ENCODE results near the gene SIRT2. TPM values are rescaled to one million over a fixed set of nuclear protein-coding genes. Genes with fewer than 3 reads are reported as not detected.

SIRT2 gene
- total RNA-seq, 1 experiment from 2014 or later, result 8.4 TPM

GRCh38 chr19:38942471-38943181, 43.2 kb upstream of the SIRT2 start:
- Mint-ChIP-seq H3K9me3 (no peaks in the 10 kb centered on the region), H3K36me3 (ENCODE audit: insufficient read depth in 1 of 3, low read depth in 3 of 3) (peaks cover 10 to 28% (median 25%) of the 10 kb centered on the region in 3 experiments), H3K4me1 (peaks cover 4% of the 10 kb centered on the region in 2 experiments; a peak in 2 of 4 replicates), H3K4me3 (no peak overlapping the region), H3K27ac (no peak overlapping the region), H3K27me3 (ENCODE audit: low read depth) (peaks cover 33% of the 10 kb centered on the region)
- H2BK120ac ChIP-seq (ENCODE audit: low read depth, low read length, poor library complexity, severe bottlenecking), result no peak overlapping the region
- H3K79me2 ChIP-seq (ENCODE audit: insufficient read depth, low read length), result no peaks in the 10 kb centered on the region
- H2BK12ac ChIP-seq (ENCODE audit: insufficient read length, low read depth, low read length), result no peak overlapping the region
- no peak overlapping the region for H4K8ac ChIP-seq (replicated peaks; ENCODE audit: insufficient read length, low read depth, low read length)
- H3K4ac ChIP-seq (ENCODE audit: low read depth, low read length), result no peak overlapping the region
- H3K23me2 ChIP-seq (ENCODE audit: insufficient read length, low read depth, low read length, poor library complexity, severe bottlenecking), result no peaks in the 10 kb centered on the region
- H3K56ac ChIP-seq (ENCODE audit: insufficient read length, low read depth, low read length), result no peak overlapping the region
- H3K27ac ChIP-seq (ENCODE audit: insufficient read length, low read depth, low read length), result no peak overlapping the region
- no peak overlapping the region for H3K4me2 ChIP-seq (ENCODE audit: insufficient read depth, insufficient read length, low read length)
- DNase-seq, result no peak
- H3K18ac ChIP-seq (ENCODE audit: insufficient read length, low read depth, low read length), result no peak overlapping the region
- no peak overlapping the region for H3K23ac ChIP-seq (ENCODE audit: insufficient read length, low read depth, low read length)
- no peak overlapping the region for H2BK15ac ChIP-seq (ENCODE audit: low read depth, low read length)
- H2BK20ac ChIP-seq (ENCODE audit: low read depth, low read length, poor library complexity, severe bottlenecking), result no peak overlapping the region
- no peak overlapping the region for H3K9ac ChIP-seq (ENCODE audit: extremely low read depth, insufficient read length, low read length)
- no peak overlapping the region for H3T11ph ChIP-seq (ENCODE audit: low read length)
- no peak overlapping the region for H4K91ac ChIP-seq (ENCODE audit: insufficient read length, low read depth, low read length)
- no peaks in the 10 kb centered on the region for H4K20me1 ChIP-seq (ENCODE audit: control insufficient read depth, insufficient read depth, insufficient read length)
- H3K79me1 ChIP-seq (ENCODE audit: insufficient read depth, low read depth, low read length, poor library complexity, severe bottlenecking), result no peaks in the 10 kb centered on the region
- no peaks in the 10 kb centered on the region for H3K4me1 ChIP-seq (ENCODE audit: insufficient read depth, low read length)
- no peak overlapping the region for H2AFZ ChIP-seq (ENCODE audit: low read length)
- H2AK5ac ChIP-seq (ENCODE audit: insufficient read length, low read length), result no peak overlapping the region
- no CpG with 5 or more reads among the region's 20 CpGs for WGBS (ENCODE audit: extremely low coverage, insufficient read length, low lambda C conversion rate)
- H3K9me3 ChIP-seq (ENCODE audit: control insufficient read depth, low read depth, low read length), result no peaks in the 10 kb centered on the region
- H3K27me3 ChIP-seq (ENCODE audit: insufficient read depth, low read length), result no peaks in the 10 kb centered on the region
- no peak for TF ChIP-seq CTCF (conservative IDR thresholded peaks at IDR 0.05)
- no peak overlapping the region for H3K14ac ChIP-seq (ENCODE audit: insufficient read depth, low read length)
- H4K5ac ChIP-seq (ENCODE audit: insufficient read length, low read depth, low read length), result no peak overlapping the region
- H2BK5ac ChIP-seq (ENCODE audit: insufficient read length, low read length), result no peak overlapping the region

Measured in H9 (cell line).